Measurements from ENCODE around the gene MIGA2.

Gene MIGA2

GRCh38 chr9:129036923-129037766 lies 719 bp downstream of the MIGA2 start:
- DNase-seq (ENCODE audit: low read depth): no peak

DNA sequence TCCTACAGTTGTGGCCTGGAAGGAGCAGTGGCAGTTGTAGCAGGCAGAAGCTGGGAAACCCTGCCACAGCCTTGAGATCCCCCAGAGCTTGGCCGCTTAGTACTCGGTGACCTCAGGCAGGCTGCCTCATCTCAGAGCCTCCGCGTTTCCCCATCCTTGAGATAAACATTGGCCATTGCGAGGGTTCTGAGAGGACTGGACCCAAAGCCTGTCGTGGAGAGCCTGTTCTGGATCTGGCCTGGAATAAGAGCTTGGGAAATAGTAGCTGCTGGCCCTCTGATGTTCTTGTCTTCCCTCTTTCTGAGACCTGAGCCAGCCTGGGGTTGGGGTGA lies 1.3 kb downstream of the MIGA2 start:
- DNase-seq (ENCODE audit: low read depth): no peak

DNA sequence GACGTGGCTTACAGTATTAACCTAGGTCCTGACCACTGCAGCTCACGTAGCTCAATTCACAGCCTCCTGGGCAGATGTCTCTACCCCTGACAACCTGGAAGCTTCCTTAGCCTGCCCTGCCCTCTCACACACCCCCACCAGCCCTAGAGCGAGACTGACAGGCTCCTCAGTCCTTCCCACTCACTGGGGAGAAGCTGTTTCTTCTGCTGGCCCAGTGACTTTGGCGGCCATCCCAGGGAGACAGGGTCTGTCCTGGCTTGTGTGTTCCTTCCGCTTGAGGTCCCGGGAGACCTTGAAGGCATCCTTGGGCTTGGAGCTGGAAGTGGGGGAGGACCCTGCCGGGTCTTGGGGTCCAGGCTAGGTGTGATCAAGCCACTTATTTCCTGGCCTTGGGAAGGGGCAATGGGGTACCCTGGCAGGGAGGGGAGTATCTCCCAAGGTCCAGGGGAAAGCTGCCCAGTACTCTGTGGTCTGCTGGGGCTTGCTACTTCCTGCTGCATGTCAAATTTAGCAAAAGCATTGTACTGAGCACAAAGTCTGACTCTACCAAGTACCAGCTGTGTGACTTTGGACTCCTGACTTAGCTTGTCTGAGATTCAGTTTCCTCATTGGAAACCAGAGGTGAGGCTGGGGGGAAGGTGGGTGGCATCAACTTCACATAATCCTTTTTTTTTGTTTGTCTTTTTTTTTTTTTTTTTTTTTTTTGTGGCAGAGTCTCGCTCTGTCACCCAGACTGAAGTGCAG lies 1.9 kb downstream of the MIGA2 start:
- no peak for DNase-seq (ENCODE audit: low read depth)

GRCh38 chr9:129040113-129040643 lies 3.8 kb downstream of the MIGA2 start:
- no peak for DNase-seq (ENCODE audit: low read depth)

- no peak for DNase-seq (ENCODE audit: low read depth)
Observed at GRCh38 chr9:129042016-129042415, 5.6 kb downstream of the MIGA2 start.

- DNase-seq (ENCODE audit: low read depth): no peak
Observed at GRCh38 chr9:129052592-129052991, 16.2 kb downstream of the MIGA2 start.

- no peak for DNase-seq (ENCODE audit: low read depth)
Observed at GRCh38 chr9:129053020-129053419, 16.6 kb downstream of the MIGA2 start.

DNA sequence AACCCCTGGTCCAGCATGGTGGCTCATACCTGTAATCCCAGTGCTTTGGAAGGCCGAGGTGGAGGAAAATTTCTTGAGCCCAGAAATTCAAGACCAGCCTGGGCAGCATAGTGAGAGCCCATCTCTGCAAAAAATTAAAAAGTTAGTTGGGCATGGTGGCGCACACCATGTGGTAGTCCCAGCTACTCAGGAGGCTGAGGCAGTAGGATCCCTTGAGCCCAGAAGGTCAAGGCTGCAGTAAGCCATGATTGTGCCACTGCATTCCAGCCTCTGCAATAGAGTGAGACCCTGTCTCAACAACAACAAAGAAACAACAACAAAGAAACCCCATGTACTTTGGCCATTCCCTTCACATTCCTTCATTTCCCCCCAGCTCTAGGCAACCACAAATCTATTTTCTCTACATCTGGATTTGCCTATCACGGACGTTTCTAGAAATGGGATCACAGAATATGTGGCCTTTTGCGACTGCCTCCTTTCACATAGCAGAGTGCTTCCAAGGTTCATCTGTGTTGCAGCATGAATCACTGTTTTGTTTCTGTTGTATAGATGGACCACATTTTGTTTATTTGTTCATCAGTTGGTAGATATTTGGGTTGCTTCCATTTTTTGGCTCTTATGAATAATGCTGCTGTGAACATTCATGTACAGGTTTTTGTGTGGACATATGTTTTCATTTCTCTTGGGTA lies 17.9 kb downstream of the MIGA2 start:
- no peak for DNase-seq (ENCODE audit: low read depth)

DNA sequence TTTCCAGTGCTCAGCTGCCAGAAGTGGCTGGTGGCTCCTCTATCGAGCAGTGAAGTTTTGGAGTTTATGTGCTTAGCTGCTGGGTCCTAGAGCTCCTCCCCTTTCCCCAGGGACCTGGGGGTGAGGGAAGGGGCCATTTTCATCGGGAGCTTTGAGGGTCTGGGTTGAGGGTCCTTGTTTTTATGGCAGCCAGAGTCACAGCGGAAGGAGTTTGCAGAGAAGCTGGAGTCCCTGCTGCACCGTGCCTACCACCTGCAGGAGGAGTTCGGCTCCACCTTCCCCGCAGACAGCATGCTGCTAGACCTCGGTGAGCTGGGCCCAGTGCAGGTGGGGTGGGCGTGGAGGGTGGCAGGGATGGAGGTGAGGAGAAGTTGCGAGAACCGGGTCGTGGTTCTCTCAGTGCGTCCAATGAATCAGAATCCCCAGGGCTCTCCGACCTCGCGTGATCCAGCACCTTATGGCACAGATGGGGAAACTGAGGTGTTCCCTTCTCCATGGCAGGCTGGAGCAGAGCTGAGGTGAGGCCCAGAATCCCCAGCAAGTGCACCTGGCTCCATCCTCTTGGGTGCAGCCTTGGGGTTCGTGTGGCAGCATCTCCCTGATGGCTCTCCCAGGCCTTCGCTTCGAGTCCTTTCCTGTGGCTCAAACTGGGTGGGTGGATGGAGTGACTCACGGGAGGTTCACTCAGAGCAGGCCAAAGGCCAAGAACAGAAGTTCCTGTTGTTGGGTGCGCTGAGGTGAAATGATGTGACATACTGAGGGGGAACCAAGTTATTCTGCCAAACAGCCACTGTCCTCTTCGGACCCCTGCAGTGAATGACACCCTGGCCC lies 22.8 kb downstream of the MIGA2 start:
- DNase-seq (ENCODE audit: low read depth): no peak

GRCh38 chr9:129059796-129060785 lies 23.7 kb downstream of the MIGA2 start:
- DNase-seq (ENCODE audit: low read depth): no peak

DNA sequence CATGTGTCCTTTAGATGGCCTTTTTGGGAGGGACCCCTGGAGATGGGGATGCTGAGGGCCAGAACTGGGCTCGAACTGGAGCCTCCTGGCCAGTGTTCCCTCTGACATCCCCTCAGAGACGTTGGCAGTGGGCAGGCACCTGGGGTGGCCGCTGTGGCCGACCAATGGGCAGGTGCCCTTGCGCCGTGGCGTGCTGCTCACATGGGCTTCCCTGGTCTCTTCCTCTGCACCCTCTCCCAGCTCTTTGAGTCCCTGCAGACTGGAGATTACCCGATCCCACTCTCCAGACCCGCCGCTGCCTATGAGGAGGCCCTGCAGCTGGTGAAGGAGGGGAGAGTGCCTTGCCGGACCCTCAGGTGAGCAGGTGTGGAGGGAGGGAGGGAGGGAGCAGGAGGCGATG lies 24.6 kb downstream of the MIGA2 start:
- no peak for DNase-seq (ENCODE audit: low read depth)

DNA sequence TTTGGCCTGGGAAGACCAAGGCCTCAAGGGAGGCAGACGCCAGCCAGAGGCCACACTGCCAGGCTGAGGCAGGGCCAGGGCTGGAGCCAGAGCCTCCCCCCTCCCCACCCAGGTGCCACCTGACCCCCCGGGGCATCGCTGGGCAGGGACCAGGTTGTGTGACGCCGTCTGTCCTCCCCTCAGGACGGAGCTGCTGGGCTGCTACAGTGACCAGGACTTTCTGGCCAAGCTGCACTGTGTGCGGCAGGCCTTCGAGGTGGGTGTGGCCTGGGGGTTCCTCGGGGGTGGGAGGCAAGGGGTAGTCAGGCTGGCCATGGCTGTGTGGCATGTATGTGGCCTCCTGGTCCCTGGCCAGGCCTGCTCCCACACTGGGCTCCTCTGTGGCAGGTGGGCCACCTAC lies 26.6 kb downstream of the MIGA2 start:
- no peak for DNase-seq (ENCODE audit: low read depth)

DNA sequence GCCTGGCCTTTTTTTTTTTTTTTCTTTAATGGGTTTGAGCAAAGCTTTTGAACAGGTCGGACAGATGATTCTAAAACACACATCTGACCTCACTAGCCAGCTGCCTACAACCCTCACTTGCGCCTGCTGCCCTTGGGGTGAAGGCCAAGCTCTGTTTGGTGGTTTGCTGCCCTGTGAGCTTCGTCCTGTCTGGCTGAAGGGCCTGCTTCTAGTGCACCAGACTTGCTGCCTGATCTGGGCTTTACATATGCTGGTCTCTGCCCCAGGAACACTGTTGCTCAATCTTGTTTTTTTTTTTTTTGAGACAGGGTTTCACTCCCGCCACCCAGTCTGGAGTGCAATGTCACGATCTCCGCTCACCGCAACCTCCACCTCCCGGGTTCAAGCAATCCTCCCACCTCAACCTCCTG lies 28.1 kb downstream of the MIGA2 start:
- no peak for DNase-seq (ENCODE audit: low read depth)

DNA sequence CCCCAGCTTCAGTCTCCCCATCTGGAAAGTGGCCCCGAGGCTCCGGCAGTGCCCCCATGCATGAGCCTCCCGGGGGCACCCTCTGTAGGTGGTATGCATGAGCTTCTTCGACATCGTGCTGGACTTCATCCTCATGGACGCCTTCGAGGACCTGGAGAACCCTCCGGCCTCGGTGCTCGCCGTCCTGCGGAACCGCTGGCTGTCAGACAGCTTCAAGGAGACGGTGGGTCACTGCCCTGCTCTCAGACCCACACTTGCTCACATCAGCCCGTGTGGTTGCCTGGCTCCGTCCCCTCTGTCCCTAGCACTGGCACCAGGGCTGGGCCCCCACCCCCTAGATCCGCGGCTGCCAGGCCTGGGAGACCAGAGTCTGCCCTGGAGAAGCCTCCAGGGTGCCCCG lies 31.7 kb downstream of the MIGA2 start:
- DNase-seq (ENCODE audit: low read depth): no peak

DNA sequence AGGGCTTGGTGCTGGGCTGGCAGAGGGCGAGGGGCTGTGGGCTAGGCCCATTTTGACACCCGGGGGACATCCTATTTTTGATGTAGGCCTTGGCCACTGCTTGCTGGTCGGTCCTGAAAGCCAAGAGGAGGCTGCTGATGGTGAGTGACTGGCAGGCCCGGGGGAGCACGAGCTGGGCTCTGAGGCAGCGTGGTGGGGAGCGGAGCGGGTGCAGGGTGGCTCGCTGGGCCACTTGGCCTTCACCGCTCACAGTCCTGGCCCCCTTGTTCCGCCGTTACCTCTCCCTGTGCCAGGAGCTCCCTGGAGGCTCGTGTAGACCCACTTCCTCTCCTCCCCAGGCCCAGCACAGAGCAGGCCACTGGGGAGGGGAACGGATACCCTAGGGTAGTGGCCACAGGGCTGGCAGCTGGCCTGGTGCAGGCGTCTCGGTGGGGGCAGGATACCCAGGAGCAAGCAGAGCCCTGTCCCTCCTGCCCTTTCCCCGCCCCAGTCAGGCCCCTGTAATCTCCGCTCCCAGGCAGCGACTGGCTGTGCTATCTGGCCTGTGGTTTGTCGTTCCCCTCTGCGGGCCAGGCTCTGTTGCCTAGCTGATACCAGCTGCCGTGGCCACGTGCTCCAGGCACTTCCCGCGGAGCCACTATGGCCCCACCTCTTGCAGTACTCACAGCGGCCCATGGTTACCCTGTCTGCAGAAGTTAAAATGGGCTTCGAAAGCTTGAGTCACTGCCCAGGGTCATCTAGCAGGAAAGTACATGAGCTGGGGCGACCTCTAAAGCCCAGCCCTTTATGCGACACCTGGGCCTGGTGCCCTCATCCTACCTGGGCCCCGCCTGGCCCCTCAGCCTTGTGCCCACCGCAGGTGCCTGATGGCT lies 32.8 kb downstream of the MIGA2 start:
- peak; percentile 21 for DNase-seq (ENCODE audit: low read depth)

GRCh38 chr9:129069862-129070641 lies 33.6 kb downstream of the MIGA2 start:
- no peak for DNase-seq (ENCODE audit: low read depth)

GRCh38 chr9:129070696-129071525 lies 34.5 kb downstream of the MIGA2 start:
- DNase-seq (ENCODE audit: low read depth): no peak
